ENCODE measurements around the gene ANKS3.
A peak's percentile ranks its signal among the peaks of the same experiment; 100 is the strongest.

Gene ANKS3

GRCh38 chr16:4664538-4665418 lies 69.3 kb downstream of the ANKS3 start:
- peak; percentile 69 for DNase-seq

GRCh38 chr16:4663777-4664465 lies 70.2 kb downstream of the ANKS3 start:
- no peak for DNase-seq

GRCh38 chr16:4663465-4663776 lies 70.7 kb downstream of the ANKS3 start:
- no peak for DNase-seq

GRCh38 chr16:4661661-4662060 lies 72.4 kb downstream of the ANKS3 start:
- DNase-seq = no peak

- DNase-seq = peak; percentile 87
Measured at GRCh38 chr16:4660454-4661007, 73.5 kb downstream of the ANKS3 start.

GRCh38 chr16:4659363-4660353 lies 74.4 kb downstream of the ANKS3 start:
- no peak for DNase-seq

GRCh38 chr16:4656695-4657686 lies 77.1 kb downstream of the ANKS3 start:
- no peak for DNase-seq

- DNase-seq = no peak
Measured at GRCh38 chr16:4656221-4656620, 77.8 kb downstream of the ANKS3 start.

GRCh38 chr16:4655801-4656200 lies 78.3 kb downstream of the ANKS3 start:
- no peak for DNase-seq

- DNase-seq = no peak
Measured at GRCh38 chr16:4654964-4655590, 79.0 kb downstream of the ANKS3 start.

- no peak for DNase-seq
Measured at GRCh38 chr16:4654011-4654963, 79.8 kb downstream of the ANKS3 start.

- no peak for DNase-seq
Measured at GRCh38 chr16:4652561-4652960, 81.5 kb downstream of the ANKS3 start.

- DNase-seq = no peak
Measured at GRCh38 chr16:4651827-4652226, 82.2 kb downstream of the ANKS3 start.

- peak; percentile 87 for DNase-seq
Measured at GRCh38 chr16:4650443-4651074, 83.5 kb downstream of the ANKS3 start.

- no peak for DNase-seq
Measured at GRCh38 chr16:4649744-4650442, 84.2 kb downstream of the ANKS3 start.

GRCh38 chr16:4648917-4649316 lies 85.2 kb downstream of the ANKS3 start:
- peak; percentile 48 for DNase-seq

- DNase-seq = no peak
Measured at GRCh38 chr16:4647644-4647980, 86.5 kb downstream of the ANKS3 start.

- no peak for DNase-seq
Measured at GRCh38 chr16:4646773-4647643, 87.1 kb downstream of the ANKS3 start.
